Hepatocyte (in vitro differentiated cells): ENCODE data around the gene FOCAD.

Source experiments
- CTCF ChIP-seq: fragments of 200-600 bp; sonication (generic); IDR thresholded peaks from 2 replicates; pipeline ENCODE4 v1.5.1; 2016; ENCODE audit warnings: antibody characterized with exemption, mild to moderate bottlenecking; ENCODE audit not compliant: poor library complexity
- EZH2 ChIP-seq: fragments of 200-600 bp; sonication (generic); IDR thresholded peaks from 2 replicates; pipeline ENCODE4 v1.6.1; 2016; ENCODE audit warnings: antibody characterized with exemption, mild to moderate bottlenecking, borderline replicate concordance
- EZH2phosphoT487 ChIP-seq: fragments of 200-600 bp; sonication (generic); IDR thresholded peaks from one replicate; pipeline ENCODE4 v1.6.1; 2018; ENCODE audit warnings: antibody characterized with exemption, mild to moderate bottlenecking, low read depth, moderate library complexity; ENCODE audit not compliant: unreplicated experiment, severe bottlenecking

DNA sequence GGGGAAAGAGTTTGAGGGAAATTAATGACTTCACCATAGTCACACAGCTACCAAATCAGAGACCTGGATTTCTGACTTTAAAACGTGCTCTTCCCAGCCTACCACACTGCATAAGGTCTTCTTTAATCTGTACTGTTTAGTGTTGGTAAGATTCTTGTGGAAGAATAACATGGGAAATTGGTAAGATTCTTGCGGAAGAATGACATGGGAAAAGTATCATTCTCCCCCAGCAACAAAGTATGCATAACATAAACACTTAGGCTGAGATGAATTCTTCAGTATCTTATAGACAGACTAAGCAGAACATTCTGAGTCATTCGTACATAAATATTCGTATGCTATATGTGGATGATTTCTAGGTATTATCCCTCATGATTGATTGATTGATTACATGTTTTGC, 170.4 kb downstream of the FOCAD start:
- TF ChIP-seq CTCF: no peak
- TF ChIP-seq EZH2: no peak
- no peak for TF ChIP-seq EZH2phosphoT487
